ENCODE measurements around the gene CCNA2. TPM values are rescaled to one million over a fixed set of nuclear protein-coding genes. Genes with fewer than 3 reads are reported as not detected.

Gene CCNA2
- total RNA-seq, 1 experiment from 2014 or later = 209 TPM

DNA sequence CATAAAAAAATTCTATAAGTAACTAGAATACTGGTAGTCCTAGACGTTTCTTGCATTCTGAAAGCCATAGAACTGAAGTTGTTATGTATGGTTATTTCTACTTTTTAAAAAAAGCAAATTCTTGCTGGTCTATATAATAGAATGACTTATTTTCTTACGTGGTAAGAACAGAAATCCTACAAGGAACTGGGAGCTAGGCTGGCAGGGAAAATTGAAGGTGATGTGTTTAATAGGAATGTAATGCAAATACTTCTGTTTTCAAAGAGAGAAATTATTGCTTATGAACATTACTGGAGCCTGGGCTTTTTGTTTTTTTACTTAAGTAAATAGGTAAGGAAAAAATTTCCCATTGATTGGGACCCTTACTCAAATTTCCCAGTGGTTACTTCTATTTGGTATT, 8.9 kb downstream of the CCNA2 start:
- no peak for DNase-seq (ENCODE audit: low spot score)
- in situ Hi-C loops (cut with HindIII; ENCODE audit: low sequenced_read_pairs) = no loop called here

DNA sequence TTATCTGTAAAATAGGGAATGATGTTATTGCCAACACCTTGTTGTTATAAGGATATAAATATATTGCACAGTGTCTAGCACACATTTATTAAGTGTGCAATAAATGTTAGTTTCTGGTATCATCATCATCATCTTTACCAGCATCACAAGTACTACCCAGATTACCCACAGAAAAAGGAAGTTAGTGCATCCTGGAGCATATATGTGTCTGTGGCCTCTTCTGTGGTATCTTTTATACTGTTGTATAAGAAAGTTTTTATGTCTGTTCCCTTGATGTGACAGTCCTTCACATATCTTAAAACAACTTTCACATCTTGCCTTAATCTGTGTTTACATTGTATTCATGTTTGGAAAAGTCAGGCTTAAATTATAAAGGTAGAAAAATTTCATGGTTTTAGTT, 12.6 kb downstream of the CCNA2 start:
- DNase-seq (ENCODE audit: low spot score) = no peak
- in situ Hi-C loops (cut with HindIII; ENCODE audit: low sequenced_read_pairs) = no loop called here

DNA sequence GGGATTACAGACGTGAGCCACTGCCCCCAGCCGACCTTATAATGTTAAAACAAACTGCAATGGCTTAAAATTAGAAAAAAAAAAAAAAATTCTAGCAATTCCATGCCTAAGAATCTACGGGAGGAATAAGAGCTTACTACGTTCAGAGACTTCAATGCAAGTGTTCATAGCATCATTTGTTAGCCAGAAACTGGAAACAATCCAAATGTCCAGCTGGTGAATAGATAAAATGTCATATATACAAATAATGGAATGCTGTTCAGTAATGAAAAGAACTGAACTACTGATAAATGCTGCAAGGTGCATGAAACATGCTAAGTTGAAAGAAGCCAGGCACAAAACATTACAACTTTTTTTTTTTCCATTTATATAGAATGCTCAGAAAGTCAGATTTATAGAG, 17.3 kb downstream of the CCNA2 start:
- DNase-seq (ENCODE audit: low spot score) = no peak
- in situ Hi-C loops (cut with HindIII; ENCODE audit: low sequenced_read_pairs) = no loop called here

DNA sequence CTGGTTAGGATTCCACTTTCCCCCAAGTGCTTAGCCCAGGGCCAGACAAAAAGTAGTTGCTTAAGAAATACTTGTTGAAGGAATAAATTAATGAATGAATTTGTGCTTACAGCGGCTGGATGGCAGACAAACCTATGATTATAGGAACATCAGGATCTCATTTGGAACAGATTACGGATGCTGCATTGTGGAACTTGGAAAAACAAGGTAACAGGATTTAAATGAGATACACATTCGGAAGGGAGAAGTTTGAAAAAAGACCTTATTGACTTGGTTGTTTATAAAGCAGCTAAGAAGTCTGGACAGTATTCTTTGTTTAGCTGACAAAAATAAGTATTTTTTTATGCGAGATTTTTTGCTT, 22.0 kb downstream of the CCNA2 start:
- DNase-seq (ENCODE audit: low spot score) = no peak
- in situ Hi-C loops (cut with HindIII; ENCODE audit: low sequenced_read_pairs) = no loop called here

GRCh38 chr4:121800961-121801714, 22.5 kb downstream of the CCNA2 start, which contains the start of gene EXOSC9:
Gene EXOSC9, plus strand, starts transcription at chr4:121801323. Its CDS starts 102 bp downstream, at chr4:121801425.
- in situ Hi-C loops (cut with HindIII; ENCODE audit: low sequenced_read_pairs) = no loop called here
- peak; percentile 89 for DNase-seq (ENCODE audit: low spot score)

DNA sequence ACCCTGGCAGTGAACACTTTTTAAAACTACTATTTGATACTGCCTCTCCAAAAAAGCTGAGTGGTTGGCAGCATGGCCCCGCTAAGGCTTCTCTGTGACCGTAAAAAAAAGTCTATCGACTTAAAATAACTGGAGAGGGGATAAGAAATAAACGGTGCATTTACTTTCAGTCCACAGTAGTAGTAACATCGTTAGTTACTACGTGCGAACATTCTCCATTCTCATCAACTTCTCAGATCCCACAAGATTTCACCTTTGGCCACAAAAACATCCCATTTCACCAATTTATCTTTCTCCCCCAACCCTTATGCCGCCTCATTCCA, 23.1 kb downstream of the CCNA2 start:
- DNase-seq (ENCODE audit: low spot score) = no peak
- in situ Hi-C loops (cut with HindIII; ENCODE audit: low sequenced_read_pairs) = no loop called here

DNA sequence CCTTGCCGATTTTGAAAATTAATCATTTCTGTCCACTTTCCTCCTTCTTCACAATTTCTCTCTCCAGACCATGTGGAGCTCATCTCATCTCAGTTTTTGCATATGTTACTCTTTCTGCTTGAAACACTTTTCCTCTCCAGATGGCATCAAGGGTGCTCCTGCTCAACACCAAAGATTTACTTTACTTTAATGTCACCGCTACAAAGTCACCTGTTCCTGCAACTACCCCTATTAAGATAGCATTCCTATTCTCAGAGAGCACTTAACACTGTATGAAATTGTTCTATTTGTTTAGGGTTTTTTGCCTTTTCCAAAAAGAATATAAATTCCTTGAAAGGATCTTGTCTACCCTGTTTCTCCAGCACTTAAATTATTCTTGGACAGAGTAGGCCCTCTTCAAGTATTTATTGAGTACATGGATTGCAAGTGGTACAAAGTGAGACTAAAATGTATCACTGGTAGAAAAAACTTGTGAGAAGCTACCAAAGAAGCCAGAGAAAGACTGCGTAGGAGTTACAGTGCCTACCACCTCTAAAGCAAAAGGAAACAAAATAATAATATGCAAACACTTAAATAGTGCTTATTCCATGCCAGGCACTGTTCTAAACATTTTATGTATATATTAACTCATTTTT, 23.7 kb downstream of the CCNA2 start:
- DNase-seq (ENCODE audit: low spot score) = no peak
- in situ Hi-C loops (cut with HindIII; ENCODE audit: low sequenced_read_pairs) = no loop called here

DNA sequence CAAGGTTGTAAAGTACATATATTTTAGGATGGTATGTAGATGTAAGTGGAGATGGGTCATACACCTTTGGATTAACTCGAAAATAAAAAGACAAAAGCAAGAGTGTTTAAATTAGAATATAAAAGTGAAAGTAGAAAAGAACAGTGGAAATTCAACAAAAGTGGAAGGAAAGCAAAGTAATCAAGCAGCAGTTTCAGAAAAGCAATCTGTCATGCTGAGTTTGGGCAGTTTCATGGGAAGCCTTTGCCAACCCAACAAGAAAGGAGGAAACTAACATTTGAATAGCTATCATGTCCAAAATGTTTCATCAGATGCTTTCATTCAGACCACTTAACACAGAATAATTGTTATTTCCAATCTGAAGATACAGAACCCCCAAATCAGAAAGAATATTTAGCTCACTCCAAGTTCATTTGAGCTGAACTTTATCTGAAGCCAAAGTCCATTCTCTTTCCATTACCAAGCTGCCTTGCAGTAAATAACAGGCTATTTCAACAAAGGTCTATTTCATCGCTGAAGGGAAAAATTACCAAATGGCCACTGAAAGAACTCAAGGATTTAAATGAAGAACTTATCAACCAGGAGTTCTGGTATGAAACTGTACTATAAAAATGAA, 24.4 kb downstream of the CCNA2 start:
- DNase-seq (ENCODE audit: low spot score) = no peak
- in situ Hi-C loops (cut with HindIII; ENCODE audit: low sequenced_read_pairs) = no loop called here

DNA sequence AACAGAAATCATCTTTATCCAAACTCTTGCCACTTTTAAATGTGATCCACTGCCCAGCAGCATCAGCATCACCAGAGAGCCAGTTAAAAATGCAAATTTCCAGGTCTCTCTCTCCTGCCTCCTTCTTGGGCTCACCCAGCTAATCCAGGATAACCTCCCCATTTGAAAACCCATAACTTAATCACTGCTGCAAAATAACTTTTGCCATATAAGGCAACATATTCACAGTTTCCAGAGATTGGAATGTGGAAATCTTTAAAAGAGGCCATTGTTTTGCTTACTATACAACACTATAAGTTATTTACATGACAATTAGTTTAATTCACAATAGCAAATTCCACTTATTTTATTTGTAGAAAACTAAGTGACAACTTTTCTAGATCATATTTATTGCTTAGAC, 27.4 kb downstream of the CCNA2 start:
- DNase-seq (ENCODE audit: low spot score) = no peak
- in situ Hi-C loops (cut with HindIII; ENCODE audit: low sequenced_read_pairs) = no loop called here

DNA sequence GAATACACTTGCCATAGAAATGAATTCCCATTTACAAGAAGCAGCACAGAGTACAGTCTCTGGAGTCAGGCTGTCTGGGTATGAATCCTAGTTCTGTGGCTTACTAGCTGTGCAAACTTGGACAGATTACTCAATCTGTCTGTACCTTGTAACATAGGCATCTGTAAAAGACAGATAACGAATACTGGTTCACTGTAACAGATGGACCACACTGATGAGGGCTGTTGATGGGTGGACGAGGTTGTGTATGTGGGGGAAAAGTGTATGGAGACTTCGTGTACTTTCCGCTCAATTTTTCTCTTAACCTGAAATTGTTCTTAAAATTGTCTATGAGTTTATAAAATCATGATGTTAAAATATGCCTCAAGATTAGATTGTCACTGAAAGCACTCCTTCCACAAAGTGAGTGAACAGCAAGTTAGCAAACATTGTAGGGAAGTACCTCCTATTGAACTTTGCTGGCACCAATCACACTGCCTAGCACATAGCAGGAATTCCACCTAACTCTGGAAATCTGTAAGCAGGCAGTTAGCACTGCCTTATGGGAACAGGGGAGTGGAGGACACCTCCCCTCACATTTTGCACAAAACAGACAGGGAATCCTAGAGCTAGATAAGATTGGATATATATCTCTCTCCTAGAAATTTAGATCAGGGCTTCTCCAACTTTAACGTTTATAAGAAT, 29.0 kb downstream of the CCNA2 start:
- in situ Hi-C loops (cut with HindIII; ENCODE audit: low sequenced_read_pairs) = no loop called here
- DNase-seq (ENCODE audit: low spot score) = no peak

DNA sequence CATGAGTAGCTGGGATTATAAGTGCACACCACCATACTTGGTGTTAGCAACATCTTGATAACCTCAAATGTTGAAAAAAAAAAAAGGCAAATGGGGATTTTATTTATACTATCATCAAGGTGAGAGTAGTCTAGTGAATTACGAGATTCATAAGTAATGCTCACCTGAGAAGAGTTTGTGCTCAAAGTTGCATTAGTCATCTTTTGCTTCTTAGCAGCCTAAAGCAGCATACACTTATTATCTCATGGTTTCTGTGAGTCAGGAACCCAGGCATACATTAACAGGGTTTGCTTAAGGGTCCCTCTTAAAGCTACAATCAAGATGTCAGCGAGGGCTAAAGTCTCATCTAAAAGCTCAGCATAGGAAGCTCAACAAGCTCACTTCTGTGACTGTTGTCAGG, 30.7 kb downstream of the CCNA2 start:
- in situ Hi-C loops (cut with HindIII; ENCODE audit: low sequenced_read_pairs) = no loop called here
- no peak for DNase-seq (ENCODE audit: low spot score)

GRCh38 chr4:121791481-121791880, 32.2 kb downstream of the CCNA2 start:
- no peak for DNase-seq (ENCODE audit: low spot score)
- in situ Hi-C loops (cut with HindIII; ENCODE audit: low sequenced_read_pairs) = no loop called here

- in situ Hi-C loops (cut with HindIII; ENCODE audit: low sequenced_read_pairs) = no loop called here
- no peak for DNase-seq (ENCODE audit: low spot score)
These were observed 32.7 kb downstream of the CCNA2 start for GRCh38 chr4:121790976-121791375.

- no peak for DNase-seq (ENCODE audit: low spot score)
- in situ Hi-C loops (cut with HindIII; ENCODE audit: low sequenced_read_pairs) = no loop called here
These were observed 33.5 kb downstream of the CCNA2 start for GRCh38 chr4:121789960-121790829.

GRCh38 chr4:121789455-121789854, 34.2 kb downstream of the CCNA2 start:
- in situ Hi-C loops (cut with HindIII; ENCODE audit: low sequenced_read_pairs) = no loop called here
- DNase-seq (ENCODE audit: low spot score) = no peak

- DNase-seq (ENCODE audit: low spot score) = no peak
- in situ Hi-C loops (cut with HindIII; ENCODE audit: low sequenced_read_pairs) = no loop called here
These were observed 34.8 kb downstream of the CCNA2 start for GRCh38 chr4:121788896-121789295.

DNA sequence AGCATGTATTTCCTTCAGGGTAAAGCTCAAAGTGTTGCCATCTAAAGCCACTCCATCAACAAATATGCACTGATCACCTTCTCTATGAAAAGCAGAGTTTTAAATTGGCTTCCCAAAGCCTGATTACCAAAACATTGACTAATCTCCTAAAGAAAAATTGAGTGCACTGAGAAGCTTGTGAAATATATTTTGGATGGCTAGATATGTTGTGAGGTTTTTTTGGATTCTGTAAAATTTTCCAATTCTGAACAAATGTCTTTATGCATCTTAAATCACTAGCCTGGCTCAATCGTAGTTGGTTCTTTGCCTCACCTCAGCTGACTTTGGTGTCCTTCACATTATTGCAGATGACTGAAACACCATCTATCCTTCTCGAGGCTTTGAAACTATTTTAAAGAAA, 37.5 kb downstream of the CCNA2 start:
- in situ Hi-C loops (cut with HindIII; ENCODE audit: low sequenced_read_pairs) = no loop called here
- no peak for DNase-seq (ENCODE audit: low spot score)

DNA sequence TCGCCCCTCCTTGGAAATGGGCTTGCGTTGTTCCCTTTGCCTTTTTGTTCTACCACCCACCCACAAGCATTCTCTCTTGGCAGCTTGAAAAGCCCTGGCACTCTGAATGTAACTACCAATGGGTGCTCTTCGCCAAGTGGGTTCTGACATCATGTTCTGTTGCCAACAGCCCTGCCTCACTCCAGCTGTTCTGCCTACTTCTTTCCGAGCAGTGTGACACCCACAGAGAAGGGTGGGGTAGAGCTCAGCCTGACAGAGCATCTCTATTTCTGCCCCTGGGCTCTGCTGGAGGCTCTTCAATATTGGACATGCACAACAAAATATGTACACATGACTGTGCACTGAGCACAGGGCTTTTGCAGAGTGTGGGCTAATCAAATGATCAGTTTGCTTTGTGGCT, 38.2 kb downstream of the CCNA2 start:
- in situ Hi-C loops (cut with HindIII; ENCODE audit: low sequenced_read_pairs) = no loop called here
- no peak for DNase-seq (ENCODE audit: low spot score)

DNA sequence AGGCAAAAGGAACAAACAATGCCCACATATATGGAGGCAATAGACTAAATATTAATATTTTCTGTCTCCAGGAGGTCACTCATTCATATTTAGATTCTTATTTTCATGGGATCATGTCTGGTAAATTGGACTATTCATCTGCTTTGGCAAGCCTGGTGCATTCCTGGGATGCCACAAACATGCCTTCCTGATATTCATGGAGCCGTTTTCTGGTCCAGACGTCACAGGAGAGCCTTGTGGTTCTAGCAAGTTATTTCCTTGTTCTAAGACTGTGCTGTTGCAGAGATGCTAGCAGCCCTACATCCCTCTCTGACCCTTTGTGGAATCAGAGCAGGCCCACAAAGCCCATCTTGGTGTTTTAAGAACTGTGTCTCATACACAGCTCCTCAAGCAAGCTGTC, 38.7 kb downstream of the CCNA2 start:
- no peak for DNase-seq (ENCODE audit: low spot score)
- in situ Hi-C loops (cut with HindIII; ENCODE audit: low sequenced_read_pairs) = no loop called here
